GM20000 (cell line): Measurements from ENCODE around the gene EIF2S1.
"Not testable (repeated sequence)": the region's sequence is repeated elsewhere in the genome, so short reads cannot be mapped to it uniquely, and the experiment has no call there.

Experiments used
- DNase-seq: peaks from one replicate; pipeline ENCODE4 v3.0.0; 2012; ENCODE audit warnings: low spot score
- CTCF ChIP-seq: IDR thresholded peaks from 2 replicates; pipeline ENCODE4 v1.5.1; 2012; ENCODE audit warnings: mild to moderate bottlenecking, control low read depth; ENCODE audit errors: extremely low read depth, missing control alignments

The EIF2S1 gene

GRCh38 chr14:67413806-67414769 lies 54.0 kb downstream of the EIF2S1 start:
- no peak for TF ChIP-seq CTCF
- DNase-seq = no peak

GRCh38 chr14:67415610-67416009 lies 55.5 kb downstream of the EIF2S1 start:
- not testable (repeated sequence) for DNase-seq

- no peak for DNase-seq
- no peak for TF ChIP-seq CTCF
These were observed 56.0 kb downstream of the EIF2S1 start for GRCh38 chr14:67416085-67416484.

GRCh38 chr14:67416810-67417209 lies 56.7 kb downstream of the EIF2S1 start:
- no peak for DNase-seq
- TF ChIP-seq CTCF = no peak

GRCh38 chr14:67417633-67418032 lies 57.5 kb downstream of the EIF2S1 start:
- TF ChIP-seq CTCF = no peak
- no peak for DNase-seq

GRCh38 chr14:67418401-67419191 lies 58.5 kb downstream of the EIF2S1 start:
- TF ChIP-seq CTCF = no peak
- DNase-seq = no peak

GRCh38 chr14:67420102-67420739 lies 60.1 kb downstream of the EIF2S1 start:
- no peak for DNase-seq
- TF ChIP-seq CTCF = peak; percentile 43
